PC-3 (cell line): ENCODE results near the gene APC.

Experiments used
- EZH2 ChIP-seq: fragments of 300-600 bp; sonication (generic); IDR thresholded peaks from one replicate; pipeline ENCODE4 v1.6.1; 2017; ENCODE audit warnings: antibody characterized with exemption, mild to moderate bottlenecking, low read length; ENCODE audit not compliant: unreplicated experiment
- EZH2phosphoT487 ChIP-seq: fragments of 300-600 bp; sonication (generic); IDR thresholded peaks from 2 replicates; pipeline ENCODE4 v1.6.1; 2018; ENCODE audit warnings: mild to moderate bottlenecking, antibody characterized with exemption, low read length, borderline replicate concordance
- TF ChIP-seq, protein P1 (sequence below): fragments of 300-600 bp; sonication (generic); conservative IDR thresholded peaks from 2 replicates; pipeline ENCODE4 v1.5.1; 2017; ENCODE audit warnings: antibody characterized with exemption, low read depth, mild to moderate bottlenecking, low read length

GRCh38 chr5:112870966-112871365, 133.3 kb downstream of the APC start:
- TF ChIP-seq, protein P1, sequence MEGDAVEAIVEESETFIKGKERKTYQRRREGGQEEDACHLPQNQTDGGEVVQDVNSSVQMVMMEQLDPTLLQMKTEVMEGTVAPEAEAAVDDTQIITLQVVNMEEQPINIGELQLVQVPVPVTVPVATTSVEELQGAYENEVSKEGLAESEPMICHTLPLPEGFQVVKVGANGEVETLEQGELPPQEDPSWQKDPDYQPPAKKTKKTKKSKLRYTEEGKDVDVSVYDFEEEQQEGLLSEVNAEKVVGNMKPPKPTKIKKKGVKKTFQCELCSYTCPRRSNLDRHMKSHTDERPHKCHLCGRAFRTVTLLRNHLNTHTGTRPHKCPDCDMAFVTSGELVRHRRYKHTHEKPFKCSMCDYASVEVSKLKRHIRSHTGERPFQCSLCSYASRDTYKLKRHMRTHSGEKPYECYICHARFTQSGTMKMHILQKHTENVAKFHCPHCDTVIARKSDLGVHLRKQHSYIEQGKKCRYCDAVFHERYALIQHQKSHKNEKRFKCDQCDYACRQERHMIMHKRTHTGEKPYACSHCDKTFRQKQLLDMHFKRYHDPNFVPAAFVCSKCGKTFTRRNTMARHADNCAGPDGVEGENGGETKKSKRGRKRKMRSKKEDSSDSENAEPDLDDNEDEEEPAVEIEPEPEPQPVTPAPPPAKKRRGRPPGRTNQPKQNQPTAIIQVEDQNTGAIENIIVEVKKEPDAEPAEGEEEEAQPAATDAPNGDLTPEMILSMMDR = no peak
- no peak for TF ChIP-seq EZH2phosphoT487
- TF ChIP-seq EZH2 = no peak
